ENCODE measurements around the gene PCDH9.

Gene PCDH9

GRCh38 chr13:66926851-66927524, 303.1 kb downstream of the PCDH9 start:
- ATAC-seq (replicated peaks) (no peak), DNase-seq (no peak)
- Mint-ChIP-seq H3K9me3 (peaks cover 0 to 1% of the 10 kb centered on the region in 2 donors), H3K36me3 (ENCODE audit: insufficient read depth) (no peaks in the 10 kb centered on the region), H3K27me3 (no peaks in the 10 kb centered on the region), H3K27ac (no peak overlapping the region), H3K4me3 (no peak overlapping the region), H3K4me1 (ENCODE audit: low read depth in 2 of 2) (no peaks in the 10 kb centered on the region)

GRCh38 chr13:66926200-66926850, 303.8 kb downstream of the PCDH9 start:
- Mint-ChIP-seq H3K27me3 (no peaks in the 10 kb centered on the region), H3K4me1 (ENCODE audit: low read depth in 2 of 2) (no peaks in the 10 kb centered on the region), H3K4me3 (no peak overlapping the region), H3K27ac (no peak overlapping the region), H3K36me3 (ENCODE audit: insufficient read depth) (no peaks in the 10 kb centered on the region), H3K9me3 (peaks cover 0 to 1% of the 10 kb centered on the region in 2 donors)
- no peak for DNase-seq
- no peak for ATAC-seq (replicated peaks)

GRCh38 chr13:66922444-66922843, 307.7 kb downstream of the PCDH9 start:
- Mint-ChIP-seq H3K4me1 (ENCODE audit: low read depth in 2 of 2) (no peaks in the 10 kb centered on the region), H3K9me3 (peaks cover 1 to 6% of the 10 kb centered on the region in 2 donors), H3K4me3 (no peak overlapping the region), H3K27me3 (no peaks in the 10 kb centered on the region), H3K27ac (no peak overlapping the region), H3K36me3 (ENCODE audit: insufficient read depth) (no peaks in the 10 kb centered on the region)
- DNase-seq (no peak), ATAC-seq (replicated peaks) (no peak)

- ATAC-seq (replicated peaks) (no peak), DNase-seq (no peak)
- no peak overlapping the region for H3K27ac Mint-ChIP-seq
- no peaks in the 10 kb centered on the region for H3K4me1 Mint-ChIP-seq (ENCODE audit: low read depth in 2 of 2)
- H3K27me3 Mint-ChIP-seq = no peaks in the 10 kb centered on the region
- H3K36me3 Mint-ChIP-seq (ENCODE audit: insufficient read depth) = no peaks in the 10 kb centered on the region
- peaks cover 1 to 6% of the 10 kb centered on the region in 2 donors for H3K9me3 Mint-ChIP-seq
- H3K4me3 Mint-ChIP-seq = no peak overlapping the region
These were observed 308.7 kb downstream of the PCDH9 start for GRCh38 chr13:66921437-66921836.

- H3K4me1 Mint-ChIP-seq (ENCODE audit: low read depth in 2 of 2) = no peaks in the 10 kb centered on the region
- no peaks in the 10 kb centered on the region for H3K27me3 Mint-ChIP-seq
- no peak overlapping the region for H3K27ac Mint-ChIP-seq
- DNase-seq (no peak), ATAC-seq (replicated peaks) (no peak)
- no peaks in the 10 kb centered on the region for H3K36me3 Mint-ChIP-seq (ENCODE audit: insufficient read depth)
- no peak overlapping the region for H3K4me3 Mint-ChIP-seq
- peaks cover 3 to 6% of the 10 kb centered on the region in 2 donors for H3K9me3 Mint-ChIP-seq
These were observed 314.4 kb downstream of the PCDH9 start for GRCh38 chr13:66915596-66916185.

- Mint-ChIP-seq H3K9me3 (peaks cover 4 to 6% of the 10 kb centered on the region in 2 donors), H3K27ac (no peak overlapping the region), H3K27me3 (no peaks in the 10 kb centered on the region), H3K36me3 (ENCODE audit: insufficient read depth) (no peaks in the 10 kb centered on the region), H3K4me3 (no peak overlapping the region), H3K4me1 (ENCODE audit: low read depth in 2 of 2) (no peaks in the 10 kb centered on the region)
- ATAC-seq (replicated peaks) (no peak), DNase-seq (no peak)
These were observed 316.0 kb downstream of the PCDH9 start for GRCh38 chr13:66914155-66914554.

GRCh38 chr13:66911411-66911939, 318.7 kb downstream of the PCDH9 start:
- ATAC-seq (replicated peaks) (no peak), DNase-seq (no peak)
- Mint-ChIP-seq H3K36me3 (ENCODE audit: insufficient read depth) (no peaks in the 10 kb centered on the region), H3K4me3 (no peak overlapping the region), H3K9me3 (peaks cover 0 to 4% of the 10 kb centered on the region in 2 donors), H3K27ac (no peak overlapping the region), H3K4me1 (ENCODE audit: low read depth in 2 of 2) (no peaks in the 10 kb centered on the region), H3K27me3 (no peaks in the 10 kb centered on the region)

- Mint-ChIP-seq H3K27me3 (no peaks in the 10 kb centered on the region), H3K9me3 (peaks cover 0 to 3% of the 10 kb centered on the region in 2 donors), H3K27ac (no peak overlapping the region), H3K4me3 (no peak overlapping the region), H3K4me1 (ENCODE audit: low read depth in 2 of 2) (no peaks in the 10 kb centered on the region), H3K36me3 (ENCODE audit: insufficient read depth) (no peaks in the 10 kb centered on the region)
- no peak for ATAC-seq (replicated peaks)
- DNase-seq = no peak
These were observed 330.2 kb downstream of the PCDH9 start for GRCh38 chr13:66899955-66900354.

- no peak overlapping the region for H3K4me3 Mint-ChIP-seq
- no peaks in the 10 kb centered on the region for H3K27me3 Mint-ChIP-seq
- no peaks in the 10 kb centered on the region for H3K36me3 Mint-ChIP-seq (ENCODE audit: insufficient read depth)
- H3K4me1 Mint-ChIP-seq (ENCODE audit: low read depth in 2 of 2) = no peaks in the 10 kb centered on the region
- no peak for DNase-seq
- no peak for ATAC-seq (replicated peaks)
- H3K9me3 Mint-ChIP-seq = peaks cover 0 to 3% of the 10 kb centered on the region in 2 donors
- H3K27ac Mint-ChIP-seq = no peak overlapping the region
These were observed 333.2 kb downstream of the PCDH9 start for GRCh38 chr13:66896933-66897332.

GRCh38 chr13:66895780-66896179, 334.4 kb downstream of the PCDH9 start:
- Mint-ChIP-seq H3K36me3 (ENCODE audit: insufficient read depth) (no peaks in the 10 kb centered on the region), H3K27ac (no peak overlapping the region), H3K27me3 (no peaks in the 10 kb centered on the region), H3K9me3 (peaks cover 4 to 5% of the 10 kb centered on the region in 2 donors), H3K4me1 (ENCODE audit: low read depth in 2 of 2) (no peaks in the 10 kb centered on the region), H3K4me3 (no peak overlapping the region)
- DNase-seq (no peak), ATAC-seq (replicated peaks) (no peak)

GRCh38 chr13:66895320-66895719, 334.8 kb downstream of the PCDH9 start:
- ATAC-seq (replicated peaks) = no peak
- Mint-ChIP-seq H3K36me3 (ENCODE audit: insufficient read depth) (no peaks in the 10 kb centered on the region), H3K4me1 (ENCODE audit: low read depth in 2 of 2) (no peaks in the 10 kb centered on the region), H3K27ac (no peak overlapping the region), H3K27me3 (no peaks in the 10 kb centered on the region), H3K9me3 (peaks cover 7% of the 10 kb centered on the region in 2 donors), H3K4me3 (no peak overlapping the region)
- DNase-seq = no peak

- no peak overlapping the region for H3K27ac Mint-ChIP-seq
- no peaks in the 10 kb centered on the region for H3K27me3 Mint-ChIP-seq
- no peaks in the 10 kb centered on the region for H3K4me1 Mint-ChIP-seq (ENCODE audit: low read depth in 2 of 2)
These were observed 341.4 kb downstream of the PCDH9 start for GRCh38 chr13:66888698-66889097.

GRCh38 chr13:66887088-66887487, 343.0 kb downstream of the PCDH9 start:
- ATAC-seq (replicated peaks) (no peak), DNase-seq (no peak)
- H3K9me3 Mint-ChIP-seq = peaks cover 7 to 12% of the 10 kb centered on the region in 2 donors
- no peak overlapping the region for H3K4me3 Mint-ChIP-seq
- H3K27me3 Mint-ChIP-seq = no peaks in the 10 kb centered on the region
- no peaks in the 10 kb centered on the region for H3K36me3 Mint-ChIP-seq (ENCODE audit: insufficient read depth)
- no peak overlapping the region for H3K27ac Mint-ChIP-seq
- H3K4me1 Mint-ChIP-seq (ENCODE audit: low read depth in 2 of 2) = no peaks in the 10 kb centered on the region

More at GRCh38 chr13:66888698-66889097, 341.4 kb downstream of the PCDH9 start:
- H3K4me3 Mint-ChIP-seq = no peak overlapping the region
- DNase-seq (no peak), ATAC-seq (replicated peaks) (no peak)
- H3K9me3 Mint-ChIP-seq = peaks cover 7 to 8% of the 10 kb centered on the region in 2 donors
- H3K36me3 Mint-ChIP-seq (ENCODE audit: insufficient read depth) = no peaks in the 10 kb centered on the region

- no peak for DNase-seq
- no peak for ATAC-seq (replicated peaks)
- no peaks in the 10 kb centered on the region for H3K27me3 Mint-ChIP-seq
- no peaks in the 10 kb centered on the region for H3K4me1 Mint-ChIP-seq (ENCODE audit: low read depth in 2 of 2)
- no peak overlapping the region for H3K4me3 Mint-ChIP-seq
- peaks cover 7 to 12% of the 10 kb centered on the region in 2 donors for H3K9me3 Mint-ChIP-seq
- H3K27ac Mint-ChIP-seq = no peak overlapping the region
- no peaks in the 10 kb centered on the region for H3K36me3 Mint-ChIP-seq (ENCODE audit: insufficient read depth)
These were observed 343.9 kb downstream of the PCDH9 start for GRCh38 chr13:66886264-66886663.

All from effector memory CD8-positive, alpha-beta T cell (primary cell).